Measurements from ENCODE around the gene ROR1.

DNA sequence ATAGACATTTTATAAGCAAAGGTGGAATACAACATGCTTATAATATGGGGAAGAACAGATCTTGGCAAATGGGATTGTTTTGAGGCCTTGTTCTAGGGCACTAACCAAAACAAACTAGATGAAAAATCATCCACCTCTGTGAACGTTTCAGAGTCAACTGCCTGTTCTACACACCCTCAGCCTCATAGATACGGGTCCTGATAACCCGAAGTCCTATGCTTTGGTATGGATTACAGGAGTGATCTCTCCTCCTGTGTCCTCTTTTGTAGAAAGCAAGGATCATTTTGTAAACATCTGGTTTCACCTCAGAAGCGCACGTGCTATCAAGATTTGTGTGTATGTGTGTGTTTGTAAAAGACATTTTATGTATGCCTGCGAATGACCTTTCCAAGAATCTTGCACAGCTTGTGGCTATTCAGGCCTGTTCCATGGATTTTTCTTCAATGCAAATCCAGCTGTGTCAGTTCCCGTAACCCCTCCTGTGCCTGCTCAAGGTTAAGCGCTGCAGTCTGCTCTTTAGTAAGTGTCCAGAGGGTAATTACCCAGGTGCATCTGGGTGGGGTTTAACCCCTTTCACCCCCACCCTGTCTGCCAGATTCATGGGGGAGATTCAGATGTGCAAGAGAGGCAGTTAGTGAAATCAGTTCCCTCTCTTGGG lies 132.4 kb downstream of the ROR1 start:
- no peak for TF ChIP-seq CTCF (IDR thresholded peaks at IDR 0.05; ENCODE audit: low read length)
- TF ChIP-seq EZH2 (optimal IDR thresholded peaks at IDR 0.05; ENCODE audit: low read depth, low read length), result no peak
